ENCODE data around the gene MAT1A. TPM values are rescaled to one million over a fixed set of nuclear protein-coding genes. Genes with fewer than 3 reads are reported as not detected.
"Not testable (repeated sequence)": the region's sequence is repeated elsewhere in the genome, so short reads cannot be mapped to it uniquely, and the experiment has no call there.

The MAT1A gene
- total RNA-seq, result under 0.01 TPM

- FAIRE-seq, result no peak
- DNase-seq (ENCODE audit: low spot score in 2 of 2), result no peak
These were observed at the start of gene MAT1A for GRCh38 chr10:80289451-80290287. TSS of gene MAT1A (minus strand) at chr10:80289658. CDS start at chr10:80289423, 235 bp downstream.

DNA sequence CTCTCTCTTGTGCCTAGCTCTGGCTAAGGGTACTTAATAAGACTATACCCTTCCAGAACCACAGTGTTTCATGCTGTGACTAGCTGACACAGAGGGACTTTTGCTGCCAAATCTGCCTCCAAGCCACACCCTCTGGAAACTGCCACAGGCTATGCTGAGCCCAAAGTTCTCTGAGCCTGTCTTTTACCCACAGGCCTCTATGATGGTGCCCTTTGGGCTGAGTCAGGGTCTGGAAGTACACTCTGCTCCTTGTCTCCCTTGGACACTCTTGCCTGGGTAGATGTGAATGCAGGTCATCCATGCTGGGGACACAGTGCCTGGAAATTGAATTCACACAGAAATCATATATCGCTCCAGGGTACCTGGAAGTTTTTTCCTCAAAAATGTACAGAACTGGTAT, 44.5 kb upstream of the MAT1A start:
- FAIRE-seq, result no peak
- DNase-seq (ENCODE audit: low spot score in 2 of 2), result no peak

DNA sequence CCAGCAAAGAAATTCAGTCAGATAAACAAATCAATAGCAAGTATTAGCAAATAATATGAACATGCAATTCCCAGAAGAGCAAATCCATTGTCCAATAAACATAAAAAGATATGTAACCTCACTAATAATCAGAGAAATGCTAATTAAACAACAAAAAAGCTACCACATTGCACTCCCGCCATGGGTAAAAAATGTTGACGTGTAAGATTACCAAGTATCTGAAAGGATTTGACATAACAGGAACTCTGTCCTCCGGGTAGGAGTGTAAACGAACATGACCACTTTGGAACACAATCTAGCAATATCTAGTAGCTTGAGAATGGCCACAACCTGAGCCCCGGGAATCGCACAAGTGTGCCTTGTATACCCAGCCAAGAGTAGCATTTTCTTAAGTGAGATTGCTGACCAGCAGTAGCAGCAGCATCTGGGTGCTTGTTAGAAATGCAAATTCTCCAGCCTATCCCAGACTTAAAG, 35.5 kb upstream of the MAT1A start:
- no peak for FAIRE-seq
- DNase-seq (ENCODE audit: low spot score in 2 of 2), result no peak

GRCh38 chr10:80324086-80324485, 34.6 kb upstream of the MAT1A start:
- DNase-seq (ENCODE audit: low spot score in 2 of 2) (no peak), FAIRE-seq (no peak)

- DNase-seq (ENCODE audit: low spot score in 2 of 2), result no peak
These were observed 33.9 kb upstream of the MAT1A start for GRCh38 chr10:80323311-80323710.

DNA sequence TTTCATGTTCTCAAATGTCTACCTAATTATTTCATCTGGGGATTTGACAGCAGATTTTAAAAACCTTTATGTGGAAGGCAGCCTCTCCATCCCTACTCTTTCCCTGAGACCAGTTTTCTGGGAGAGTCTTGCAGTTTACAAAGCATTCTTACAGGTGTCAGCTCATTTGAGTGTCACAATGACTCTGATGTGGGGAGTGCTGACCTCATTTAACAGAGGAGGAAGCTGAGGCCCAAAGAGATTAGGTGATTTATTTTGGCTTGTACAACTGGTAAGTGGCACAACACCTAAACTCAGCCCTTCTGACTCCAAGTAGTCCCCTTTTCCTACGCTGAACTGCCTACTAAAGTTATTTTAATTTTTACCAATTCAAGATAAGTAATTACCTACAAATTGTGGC, 33.3 kb upstream of the MAT1A start:
- no peak for FAIRE-seq
- DNase-seq (ENCODE audit: low spot score in 2 of 2), result no peak

More at GRCh38 chr10:80323311-80323710, 33.9 kb upstream of the MAT1A start:
- no peak for FAIRE-seq

DNA sequence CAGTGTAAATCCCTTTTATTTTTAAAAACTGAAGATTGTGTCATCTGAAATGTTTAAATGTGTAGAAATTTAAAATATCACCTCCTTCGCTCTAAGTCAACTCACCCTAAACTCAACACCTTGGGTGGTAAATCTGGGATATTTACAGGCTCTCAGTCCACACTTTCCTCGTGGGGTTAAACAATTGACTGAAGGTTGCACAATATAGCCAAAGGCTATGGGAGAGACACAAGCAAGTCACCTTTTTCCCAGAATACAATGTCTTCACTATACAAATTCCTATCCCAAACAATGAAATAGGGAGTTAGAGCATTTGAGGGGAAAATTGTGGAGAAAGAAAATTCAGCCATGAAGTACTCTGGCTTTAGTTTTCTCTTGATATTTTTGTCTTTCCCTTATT, 32.7 kb upstream of the MAT1A start:
- FAIRE-seq (no peak), DNase-seq (ENCODE audit: low spot score in 2 of 2) (no peak)

GRCh38 chr10:80321183-80321582, 31.7 kb upstream of the MAT1A start:
- FAIRE-seq, result no peak
- DNase-seq (ENCODE audit: low spot score in 2 of 2), result no peak

- DNase-seq (ENCODE audit: low spot score in 2 of 2) (no peak), FAIRE-seq (no peak)
These were observed 30.9 kb upstream of the MAT1A start for GRCh38 chr10:80320377-80320776.

DNA sequence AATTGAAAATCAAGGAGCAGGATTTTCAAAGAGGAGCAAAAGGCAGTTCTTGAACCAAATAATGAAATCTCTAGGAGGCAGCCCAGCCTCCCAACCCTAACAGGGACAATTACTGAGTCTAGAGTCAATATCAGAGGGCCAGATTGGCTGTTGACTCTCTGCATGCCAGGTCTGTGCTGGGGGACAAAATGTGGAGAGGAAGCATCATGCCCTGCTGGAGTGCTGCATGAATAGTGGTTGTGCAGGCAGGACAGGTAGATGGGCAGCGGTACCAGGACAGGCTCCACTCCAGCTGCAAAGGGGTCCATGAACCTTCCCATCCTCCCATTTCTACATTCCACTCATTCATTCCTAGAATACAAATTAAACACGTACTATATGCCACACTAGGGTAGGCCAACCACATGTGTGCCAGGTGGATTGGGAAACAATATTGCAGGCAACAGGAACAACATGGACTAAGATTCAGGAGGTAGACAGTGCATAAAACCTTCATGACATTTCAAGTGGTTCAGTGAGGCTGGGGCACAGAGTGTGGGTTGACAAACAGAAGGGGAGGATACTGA, 30.4 kb upstream of the MAT1A start:
- FAIRE-seq (no peak), DNase-seq (ENCODE audit: low spot score in 2 of 2) (no peak)

- FAIRE-seq, result no peak
- DNase-seq (ENCODE audit: low spot score in 2 of 2), result no peak
These were observed 29.9 kb upstream of the MAT1A start for GRCh38 chr10:80319318-80319717.

- FAIRE-seq (no peak), DNase-seq (ENCODE audit: low spot score in 2 of 2) (no peak)
These were observed 29.3 kb upstream of the MAT1A start for GRCh38 chr10:80318742-80319141.

DNA sequence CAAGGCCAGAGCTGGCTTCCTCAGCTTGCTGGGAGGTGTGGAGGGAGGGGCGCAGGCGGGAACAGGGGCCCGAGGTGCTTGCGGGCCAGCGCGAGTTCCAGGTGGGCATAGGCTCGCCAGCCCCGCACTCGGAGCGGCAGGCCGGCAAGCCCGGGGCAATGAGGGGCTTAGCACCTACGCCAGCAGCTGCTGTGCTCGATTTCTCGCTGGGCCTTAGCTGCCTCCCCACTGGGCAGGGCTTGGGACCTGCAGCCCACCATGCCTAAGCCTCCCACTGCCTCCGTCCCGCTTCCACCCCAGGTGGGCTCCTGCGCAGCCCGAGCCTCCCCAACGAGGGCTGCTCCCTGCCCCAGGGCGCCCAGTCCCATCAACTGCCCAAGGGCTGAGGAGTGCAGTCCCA, 25.9 kb upstream of the MAT1A start:
- FAIRE-seq (no peak), DNase-seq (ENCODE audit: low spot score in 2 of 2) (no peak)

GRCh38 chr10:80313523-80313922, 24.1 kb upstream of the MAT1A start:
- DNase-seq (ENCODE audit: low spot score in 2 of 2) (no peak), FAIRE-seq (no peak)

DNA sequence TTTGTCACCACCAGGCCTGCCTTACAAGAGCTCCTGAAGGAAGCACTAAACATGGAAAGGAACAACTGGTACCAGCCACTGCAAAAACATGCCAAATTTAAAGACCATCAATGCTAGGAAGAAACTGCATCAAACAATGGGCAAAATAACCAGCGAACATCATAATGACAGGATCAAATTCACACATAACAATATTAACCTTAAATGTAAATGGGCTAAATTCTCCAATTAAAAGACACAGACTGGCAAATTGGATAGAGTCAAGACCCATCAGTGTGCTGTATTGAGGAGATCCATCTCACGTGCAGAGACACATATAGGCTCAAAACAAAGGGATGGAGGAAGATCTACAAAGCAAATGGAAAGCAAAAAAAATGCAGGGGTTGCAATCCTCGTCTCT, 16.5 kb upstream of the MAT1A start:
- not testable (repeated sequence) for FAIRE-seq; DNase-seq (ENCODE audit: low spot score in 2 of 2)

- DNase-seq (ENCODE audit: low spot score in 2 of 2) (no peak), FAIRE-seq (no peak)
These were observed 7.5 kb upstream of the MAT1A start for GRCh38 chr10:80296942-80297341.

DNA sequence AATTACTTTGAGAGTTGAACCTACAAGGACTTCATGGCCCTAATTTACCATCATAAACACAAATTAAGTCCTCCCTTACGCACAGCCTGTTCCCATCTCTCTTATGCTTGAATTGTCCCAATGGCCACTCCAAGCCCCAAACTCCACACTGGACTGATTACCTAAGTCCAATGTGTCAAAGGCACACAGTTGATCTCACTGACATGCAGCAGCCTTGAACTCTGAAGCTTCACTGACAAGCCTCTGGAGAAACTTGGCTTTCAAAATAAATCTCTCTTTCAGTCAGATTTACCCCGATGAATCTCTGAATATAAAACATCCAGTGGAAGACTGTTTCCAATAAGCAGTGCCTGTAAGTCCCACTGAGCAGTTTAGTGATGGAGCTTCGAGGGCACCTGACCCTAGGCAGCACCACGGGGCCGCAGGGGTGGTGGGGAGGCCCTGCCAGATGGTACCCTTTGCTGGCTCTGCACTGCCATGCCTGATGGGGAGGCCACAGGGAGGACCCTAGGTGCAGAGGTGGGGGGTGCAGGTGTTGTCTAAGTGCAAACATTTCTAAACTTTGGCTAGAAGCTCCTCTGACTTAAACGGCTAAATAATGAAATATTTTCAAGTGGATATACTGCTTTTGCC, 3.3 kb upstream of the MAT1A start:
- FAIRE-seq (no peak), DNase-seq (ENCODE audit: low spot score in 2 of 2) (no peak)

GRCh38 chr10:80290474-80291220, 1.2 kb upstream of the MAT1A start:
- no peak for FAIRE-seq
- DNase-seq (ENCODE audit: low spot score in 2 of 2), result no peak

- DNase-seq (ENCODE audit: low spot score in 2 of 2), result no peak
- no peak for FAIRE-seq
These were observed 609 bp downstream of the MAT1A start for GRCh38 chr10:80288849-80289248.

DNA sequence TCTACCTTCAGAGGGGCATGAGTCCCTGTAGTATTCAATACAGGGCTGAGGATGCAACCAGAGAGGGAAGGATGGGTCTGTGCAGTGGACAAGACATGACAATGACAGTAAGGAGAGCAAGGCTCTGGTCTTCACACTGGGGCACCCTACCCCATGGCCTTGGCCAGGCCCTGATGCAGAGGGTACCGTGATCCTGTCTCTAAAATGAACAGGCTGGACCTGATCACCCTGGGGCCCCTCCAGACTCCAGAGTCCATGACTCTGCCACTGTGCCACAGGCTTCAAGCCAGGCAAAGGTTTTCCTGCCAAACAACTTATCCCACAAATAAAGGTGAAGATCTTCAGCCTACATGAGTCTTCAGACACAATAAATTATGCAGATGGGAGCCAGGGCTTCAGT, 4.9 kb downstream of the MAT1A start:
- DNase-seq (ENCODE audit: low spot score in 2 of 2) (no peak), FAIRE-seq (no peak)
